PC-9 (cell line): ENCODE data around the gene ADAMTS2. TPM values are rescaled to one million over a fixed set of nuclear protein-coding genes. Genes with fewer than 3 reads are reported as not detected.

Source experiments
- BruUV-seq: library from RNA; stranded (reverse); fragments of 400-500 nt; replicated peaks from 2 replicates; lab custom pipeline; 2021; lab: Mats Ljungman, UMichigan
- CTCF ChIA-PET: fragments of 300-600 bp; sonication (Branson Sonifier 250); formaldehyde crosslinking; loops from one replicate; lab custom pipeline; 2022; ENCODE audit warnings: antibody characterized with exemption; lab: Charles Lee
- POLR2A ChIA-PET: fragments of 300-600 bp; sonication (Branson Sonifier 250); formaldehyde crosslinking; loops from one replicate; lab custom pipeline; 2022; ENCODE audit warnings: antibody characterized with exemption; ENCODE audit not compliant: unreplicated experiment; lab: Charles Lee
- DNase-seq, 2 experiments: peaks; one replicate each; pipeline versions ENCODE4 v3.0.0 to v3.0.0-alpha.2; 2015 to 2022; ENCODE audit warnings: mixed read lengths in 1 of 2
- H2AFZ ChIP-seq: fragments of 200-600 bp; sonication (generic); 2 replicates; pipeline ENCODE4 v1.8.1; 2017; ENCODE audit warnings: antibody characterized with exemption
- H3F3A ChIP-seq: fragments of 200-600 bp; sonication (generic); 2 replicates; pipeline ENCODE4 v1.8.1; 2017; ENCODE audit warnings: antibody characterized with exemption, mild to moderate bottlenecking, low read depth; ENCODE audit not compliant: insufficient read depth
- H3K27ac ChIP-seq: fragments of 200-600 bp; sonication (generic); 2 replicates; pipeline ENCODE4 v1.6.1; 2016; ENCODE audit warnings: mixed run types
- H3K27me3 ChIP-seq: fragments of 200-600 bp; sonication (generic); 2 replicates; pipeline ENCODE4 v1.6.1; 2016; ENCODE audit warnings: low read depth, mixed run types; ENCODE audit not compliant: insufficient read depth
- H3K36me3 ChIP-seq: fragments of 200-600 bp; sonication (generic); 2 replicates; pipeline ENCODE4 v1.6.1; 2016; ENCODE audit warnings: low read depth, mixed run types
- H3K4me1 ChIP-seq: fragments of 200-600 bp; sonication (generic); replicated peaks from 2 replicates; pipeline ENCODE4 v1.6.1; 2016; ENCODE audit warnings: mixed run types; ENCODE audit not compliant: insufficient read depth
- H3K4me2 ChIP-seq: fragments of 200-600 bp; sonication (generic); 2 replicates; pipeline ENCODE4 v1.6.1; 2017; ENCODE audit warnings: mixed run types
- H3K4me3 ChIP-seq: fragments of 200-600 bp; sonication (generic); 2 replicates; pipeline ENCODE4 v1.6.1; 2016; ENCODE audit warnings: mixed run types
- H3K79me2 ChIP-seq: fragments of 200-600 bp; sonication (generic); 2 replicates; pipeline ENCODE4 v1.6.1; 2017; ENCODE audit warnings: low read depth, mixed run types
- H3K9me2 ChIP-seq: fragments of 200-600 bp; sonication (generic); 2 replicates; pipeline ENCODE4 v1.8.1; 2017; ENCODE audit warnings: mild to moderate bottlenecking; ENCODE audit not compliant: insufficient read depth
- H3K9me3 ChIP-seq: fragments of 200-600 bp; sonication (generic); 2 replicates; pipeline ENCODE4 v1.8.1; 2016; ENCODE audit warnings: low read depth; ENCODE audit not compliant: insufficient read depth
- H4K20me1 ChIP-seq: fragments of 200-600 bp; sonication (generic); 2 replicates; pipeline ENCODE4 v1.8.1; 2017; ENCODE audit not compliant: insufficient read depth
- CTCF ChIP-seq: fragments of 200-600 bp; sonication (generic); conservative IDR thresholded peaks from 2 replicates; pipeline ENCODE4 v1.6.1; 2017; ENCODE audit warnings: mixed run types, antibody characterized with exemption, mild to moderate bottlenecking, moderate library complexity
- EZH2 ChIP-seq: fragments of 200-600 bp; sonication (generic); IDR thresholded peaks from 2 replicates; pipeline ENCODE4 v1.8.0; 2017; ENCODE audit warnings: antibody characterized with exemption, low read depth
- intact Hi-C: fragments of 100-400 bp; cut with micrococcal nuclease; formaldehyde crosslinking; loops from one replicate; pipeline ENCODE4 v1.10.0; 2022; ENCODE audit not compliant: unreplicated experiment
- total RNA-seq: library from RNA; stranded (reverse); gene quantifications from 2 replicates; pipeline ENCODE4 v1.2.3, GENCODE V29; 2021

ADAMTS2 gene
- total RNA-seq, 1 experiment from 2014 or later = not detected

GRCh38 chr5:179275381-179275878 lies 69.8 kb downstream of the ADAMTS2 start:
- Histone ChIP-seq H3K4me1 (no peaks in the 10 kb centered on the region), H2AFZ (no peak overlapping the region), H3K4me2 (no peak overlapping the region), H3K27ac (no peak overlapping the region), H3K9me2 (no peaks in the 10 kb centered on the region), H3K27me3 (peaks cover 71% of the 10 kb centered on the region), H3K36me3 (no peaks in the 10 kb centered on the region), H3K9me3 (no peaks in the 10 kb centered on the region), H4K20me1 (no peaks in the 10 kb centered on the region), H3F3A (0 out of 2 replicates have a peak, but pooled peaks cover 5% of the 10 kb centered on the region), H3K79me2 (no peaks in the 10 kb centered on the region), H3K4me3 (no peak overlapping the region)
- intact Hi-C loops = no loop called here
- no peak for DNase-seq
- POLR2A ChIA-PET = no interaction called here
- no TSS peak for BruUV-seq
- CTCF ChIA-PET = no interaction called here
- TF ChIP-seq EZH2 = no peak
- TF ChIP-seq CTCF = no peak

- Histone ChIP-seq H3K27ac (no peak overlapping the region), H3K27me3 (peaks cover 71% of the 10 kb centered on the region), H2AFZ (no peak overlapping the region), H4K20me1 (no peaks in the 10 kb centered on the region), H3F3A (0 out of 2 replicates have a peak, but pooled peaks cover 5% of the 10 kb centered on the region), H3K9me3 (no peaks in the 10 kb centered on the region), H3K4me1 (no peaks in the 10 kb centered on the region), H3K4me2 (no peak overlapping the region), H3K36me3 (no peaks in the 10 kb centered on the region), H3K9me2 (no peaks in the 10 kb centered on the region), H3K79me2 (no peaks in the 10 kb centered on the region), H3K4me3 (no peak overlapping the region)
- no peak for DNase-seq
- intact Hi-C loops = no loop called here
- ChIA-PET POLR2A (no interaction called here), CTCF (no interaction called here)
- BruUV-seq = no TSS peak
- TF ChIP-seq EZH2 (no peak), CTCF (no peak; the same call in 1 of the 2 replicates)
Observed at GRCh38 chr5:179274321-179275315, 70.6 kb downstream of the ADAMTS2 start.

GRCh38 chr5:179273441-179274145 lies 71.7 kb downstream of the ADAMTS2 start:
- no TSS peak for BruUV-seq
- intact Hi-C loops = no loop called here
- POLR2A ChIA-PET = no interaction called here

More at GRCh38 chr5:179273441-179274145, 71.7 kb downstream of the ADAMTS2 start:
- Histone ChIP-seq H3K27ac (no peak overlapping the region), H3K9me3 (no peaks in the 10 kb centered on the region), H3K27me3 (peaks cover 69% of the 10 kb centered on the region), H3K79me2 (no peaks in the 10 kb centered on the region), H4K20me1 (no peaks in the 10 kb centered on the region), H3K9me2 (no peaks in the 10 kb centered on the region), H3K4me1 (no peaks in the 10 kb centered on the region), H3F3A (0 out of 2 replicates have a peak, but pooled peaks cover 4% of the 10 kb centered on the region), H2AFZ (no peak overlapping the region), H3K36me3 (no peaks in the 10 kb centered on the region), H3K4me3 (no peak overlapping the region), H3K4me2 (no peak overlapping the region)
- DNase-seq = no peak
- TF ChIP-seq CTCF (no peak), EZH2 (no peak)
- CTCF ChIA-PET = no interaction called here
